ENCODE data around the gene ERGIC1. TPM values are rescaled to one million over a fixed set of nuclear protein-coding genes. Genes with fewer than 3 reads are reported as not detected.

Gene ERGIC1
- total and polyA plus RNA-seq, 2 of the 13 experiments (the other 11 are each of a cell fraction or from before 2014, with no cell fraction given), result 78.5 to 184 TPM

DNA sequence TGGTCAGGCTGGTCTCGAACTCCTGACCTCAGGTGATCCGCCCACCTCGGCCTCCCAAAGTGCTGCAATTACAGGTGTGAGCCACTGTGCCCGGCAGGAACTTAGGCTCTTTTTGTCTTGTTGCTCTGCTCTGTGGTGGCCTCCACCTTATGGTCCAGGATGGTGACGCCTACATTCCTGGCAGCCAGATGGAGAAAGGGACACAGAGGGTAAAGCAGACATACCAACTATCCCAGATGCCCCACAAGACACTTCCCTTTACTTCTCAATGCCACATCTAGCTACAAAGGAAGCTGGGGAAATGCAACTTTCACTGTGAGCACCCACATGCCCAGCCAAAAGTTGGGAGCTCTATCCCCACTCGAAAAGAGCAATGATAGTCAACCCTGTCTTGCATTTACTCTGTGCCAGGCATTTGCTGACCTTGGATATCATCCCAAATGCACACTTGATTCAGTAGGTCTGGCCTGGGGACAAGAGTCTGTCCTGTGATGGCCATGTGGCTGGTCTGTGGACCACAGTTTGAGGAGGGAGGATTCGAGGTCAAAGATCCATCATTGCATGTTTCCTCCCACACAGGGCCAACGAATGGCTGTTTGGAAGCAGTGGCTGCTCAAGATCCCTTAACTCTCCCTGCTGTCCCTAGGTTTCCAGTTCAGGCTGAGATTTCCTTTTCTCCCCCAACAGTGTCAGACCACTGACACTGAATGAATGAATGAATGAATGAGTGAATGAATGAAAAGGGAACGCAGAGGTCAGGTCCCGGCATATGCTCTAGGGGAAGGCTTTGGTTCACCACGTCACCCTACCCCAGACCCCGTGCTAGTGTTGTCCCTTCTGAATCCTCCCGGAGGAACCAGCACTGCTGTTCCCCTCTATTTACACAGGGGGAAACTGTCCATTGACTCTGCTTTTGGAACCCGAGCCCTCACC lies 1.4 kb upstream of the ERGIC1 start (continued):
- TF ChIP-seq RNF2 (conservative IDR thresholded peaks at IDR 0.05; ENCODE audit: low read depth) (no peak), CEBPG (CRISPR knock-in tag; IDR thresholded peaks at IDR 0.05) (0 out of 2 replicates have a peak, but pooled peaks have one; percentile 34), ZNF235 (CRISPR knock-in tag; IDR thresholded peaks at IDR 0.05; ENCODE audit: borderline replicate concordance) (no peak), ZNF788 (CRISPR knock-in tag; IDR thresholded peaks at IDR 0.05; ENCODE audit: borderline replicate concordance) (peak; percentile 31; the same call in 1 of the 2 replicates), LCORL (IDR thresholded peaks at IDR 0.05) (no peak), LCORL (CRISPR knock-in tag; IDR thresholded peaks at IDR 0.05) (peak; percentile 63), TEAD3 (CRISPR knock-in tag; optimal IDR thresholded peaks at IDR 0.05; ENCODE audit: borderline replicate concordance) (peak; percentile 58), ZNF761 (CRISPR knock-in tag; conservative IDR thresholded peaks at IDR 0.05) (no peak), EED (CRISPR knock-in tag; IDR thresholded peaks at IDR 0.05) (no peak), MXI1 (IDR thresholded peaks at IDR 0.05; ENCODE audit: borderline replicate concordance, low read depth, low read length) (peak; percentile 55; the same call in 1 of the 3 replicates), KDM5B (CRISPR knock-in tag; IDR thresholded peaks at IDR 0.05; ENCODE audit: borderline replicate concordance) (no peak), ZNF292 (CRISPR knock-in tag; IDR thresholded peaks at IDR 0.05; ENCODE audit: borderline replicate concordance, low read depth) (peak; percentile 50; the same call in 1 of the 2 replicates), ZNF160 (CRISPR knock-in tag; IDR thresholded peaks at IDR 0.05) (0 out of 2 replicates have a peak, but pooled peaks have one; percentile 49), ZBTB3 (CRISPR knock-in tag; IDR thresholded peaks at IDR 0.05; ENCODE audit: borderline replicate concordance, low read depth) (no peak), ZIK1 (CRISPR knock-in tag; IDR thresholded peaks at IDR 0.05; ENCODE audit: borderline replicate concordance, low read depth) (0 out of 2 replicates have a peak, but pooled peaks have one; percentile 30), SALL1 (CRISPR knock-in tag; IDR thresholded peaks at IDR 0.05) (peak; percentile 80)
- TF ChIP-seq, protein P1, sequence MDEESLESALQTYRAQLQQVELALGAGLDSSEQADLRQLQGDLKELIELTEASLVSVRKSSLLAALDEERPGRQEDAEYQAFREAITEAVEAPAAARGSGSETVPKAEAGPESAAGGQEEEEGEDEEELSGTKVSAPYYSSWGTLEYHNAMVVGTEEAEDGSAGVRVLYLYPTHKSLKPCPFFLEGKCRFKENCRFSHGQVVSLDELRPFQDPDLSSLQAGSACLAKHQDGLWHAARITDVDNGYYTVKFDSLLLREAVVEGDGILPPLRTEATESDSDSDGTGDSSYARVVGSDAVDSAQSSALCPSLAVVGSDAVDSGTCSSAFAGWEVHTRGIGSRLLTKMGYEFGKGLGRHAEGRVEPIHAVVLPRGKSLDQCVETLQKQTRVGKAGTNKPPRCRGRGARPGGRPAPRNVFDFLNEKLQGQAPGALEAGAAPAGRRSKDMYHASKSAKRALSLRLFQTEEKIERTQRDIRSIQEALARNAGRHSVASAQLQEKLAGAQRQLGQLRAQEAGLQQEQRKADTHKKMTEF (CRISPR knock-in tag; IDR thresholded peaks at IDR 0.05), result peak; percentile 17; the same call in 1 of the 2 replicates
- TF ChIP-seq, protein P2, sequence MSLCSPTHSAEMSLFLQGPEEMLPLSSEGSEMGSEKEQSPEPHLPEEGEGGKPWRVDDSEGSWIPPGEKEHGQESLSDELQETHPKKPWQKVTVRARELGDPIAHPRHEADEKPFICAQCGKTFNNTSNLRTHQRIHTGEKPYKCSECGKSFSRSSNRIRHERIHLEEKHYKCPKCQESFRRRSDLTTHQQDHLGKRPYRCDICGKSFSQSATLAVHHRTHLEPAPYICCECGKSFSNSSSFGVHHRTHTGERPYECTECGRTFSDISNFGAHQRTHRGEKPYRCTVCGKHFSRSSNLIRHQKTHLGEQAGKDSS (CRISPR knock-in tag; IDR thresholded peaks at IDR 0.05; ENCODE audit: borderline replicate concordance, low read depth), result no peak
- TF ChIP-seq, protein P3, sequence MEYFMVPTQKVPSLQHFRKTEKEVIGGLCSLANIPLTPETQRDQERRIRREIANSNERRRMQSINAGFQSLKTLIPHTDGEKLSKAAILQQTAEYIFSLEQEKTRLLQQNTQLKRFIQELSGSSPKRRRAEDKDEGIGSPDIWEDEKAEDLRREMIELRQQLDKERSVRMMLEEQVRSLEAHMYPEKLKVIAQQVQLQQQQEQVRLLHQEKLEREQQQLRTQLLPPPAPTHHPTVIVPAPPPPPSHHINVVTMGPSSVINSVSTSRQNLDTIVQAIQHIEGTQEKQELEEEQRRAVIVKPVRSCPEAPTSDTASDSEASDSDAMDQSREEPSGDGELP (IDR thresholded peaks at IDR 0.05; ENCODE audit: borderline replicate concordance, low read depth), result 0 out of 2 replicates have a peak, but pooled peaks have one; percentile 11
- TF ChIP-seq, protein P4, sequence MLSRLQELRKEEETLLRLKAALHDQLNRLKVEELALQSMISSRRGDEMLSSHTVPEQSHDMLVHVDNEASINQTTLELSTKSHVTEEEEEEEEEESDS (CRISPR knock-in tag; IDR thresholded peaks at IDR 0.05; ENCODE audit: borderline replicate concordance), result no peak
- TF ChIP-seq, protein P5, sequence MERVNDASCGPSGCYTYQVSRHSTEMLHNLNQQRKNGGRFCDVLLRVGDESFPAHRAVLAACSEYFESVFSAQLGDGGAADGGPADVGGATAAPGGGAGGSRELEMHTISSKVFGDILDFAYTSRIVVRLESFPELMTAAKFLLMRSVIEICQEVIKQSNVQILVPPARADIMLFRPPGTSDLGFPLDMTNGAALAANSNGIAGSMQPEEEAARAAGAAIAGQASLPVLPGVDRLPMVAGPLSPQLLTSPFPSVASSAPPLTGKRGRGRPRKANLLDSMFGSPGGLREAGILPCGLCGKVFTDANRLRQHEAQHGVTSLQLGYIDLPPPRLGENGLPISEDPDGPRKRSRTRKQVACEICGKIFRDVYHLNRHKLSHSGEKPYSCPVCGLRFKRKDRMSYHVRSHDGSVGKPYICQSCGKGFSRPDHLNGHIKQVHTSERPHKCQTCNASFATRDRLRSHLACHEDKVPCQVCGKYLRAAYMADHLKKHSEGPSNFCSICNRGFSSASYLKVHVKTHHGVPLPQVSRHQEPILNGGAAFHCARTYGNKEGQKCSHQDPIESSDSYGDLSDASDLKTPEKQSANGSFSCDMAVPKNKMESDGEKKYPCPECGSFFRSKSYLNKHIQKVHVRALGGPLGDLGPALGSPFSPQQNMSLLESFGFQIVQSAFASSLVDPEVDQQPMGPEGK (CRISPR knock-in tag; IDR thresholded peaks at IDR 0.05), result peak; percentile 27; the same call in 1 of the 2 replicates
